Pancreas (tissue), 10 donors: ENCODE measurements around the gene ALDH1L1. TPM values are rescaled to one million over a fixed set of nuclear protein-coding genes. Genes with fewer than 3 reads are reported as not detected.

Source experiments
- ATAC-seq, 4 donors: fragments of 200-7000 bp; cut with Tn5 transposase; one replicate each; pipeline versions ENCODE4 v1.8.0 to v1.9.1; 2020; ENCODE audit warnings: mild to moderate bottlenecking in 4 of 4, moderate library complexity in 4 of 4
- DNase-seq, 6 donors: peaks; one replicate each; pipeline ENCODE4 v3.0.0-alpha.2; 2020
- FAIRE-seq: peaks from 2 replicates; lab custom pipeline; 2012; peaks lifted over from hg19 to GRCh38; lab: Jason Lieb, UNC
- H3K27ac ChIP-seq, 4 donors: fragments of 200-600 bp; sonication (generic); 1 replicate in 3 of 4; 2 replicates in 1 of 4; pipeline versions ENCODE4 v1.5.0 to v1.8.0; 2020
- H3K27me3 ChIP-seq, 4 donors: fragments of 200-600 bp; one replicate each; pipeline ENCODE4 v1.8.0; 2021
- H3K36me3 ChIP-seq, 3 donors: fragments of 200-600 bp; sonication (generic) in 1 of 3; one replicate each; pipeline versions ENCODE4 v1.5.0 to v1.8.0; 2020 to 2021
- H3K4me1 ChIP-seq, 3 donors: fragments of 200-600 bp; one replicate each; pipeline ENCODE4 v1.8.0; 2021
- H3K4me3 ChIP-seq, 4 donors: fragments of 200-600 bp; sonication (generic) in 2 of 4; one replicate each; pipeline versions ENCODE4 v1.5.0 to v1.8.0; 2020 to 2021
- H3K9me3 ChIP-seq, 4 donors: fragments of 200-600 bp; one replicate each; pipeline ENCODE4 v1.8.0; 2021
- WGBS, 2 donors: extraction: QIAGEN DNeasy Blood & Tissue Kit; methylation state at CpG; one replicate each; pipeline ENCODE4 v1.1.7; 2013; 5-methylcytosine and 5-hydroxymethylcytosine counted together
- intact Hi-C, 3 donors: fragments of 100-400 bp; cut with DNase I; formaldehyde crosslinking; loops; one replicate each; pipeline versions ENCODE4 v1.11.1 to v1.14.2; 2022
- polyA plus RNA-seq, 2 donors: library from polyadenylated mRNA; stranded (reverse); fragments of 200-250 nt; gene quantifications; one replicate each; pipeline ENCODE4 v1.2.3, GENCODE V29; 2013
- total RNA-seq, 6 donors: library from RNA; stranded (reverse); fragmentation: NEBNext Ultra II Directional in 4 of 6; extraction: Animal tissue kit (Norgen Biotek cat#: 25700) in 4 of 6; gene quantifications; one replicate each; pipeline versions ENCODE4 v1.2.1 to v1.2.4, GENCODE V29; 2021 to 2023
- TF ChIP-seq, protein P1 (sequence below), 4 donors: fragments of 200-600 bp; sonication (generic) in 3 of 4; IDR thresholded peaks; one replicate each; pipeline versions ENCODE4 v1.5.0 to v1.8.0; 2021; ENCODE audit warnings: antibody characterized with exemption in 4 of 4
- donor health status: healthy with polysubstance abuse.
- donor health status: DM: no; HTN: no; CAD: no; lungs with moderate emphysema.
- donor health status: DM: no; HTN: no; CAD: no.
- donor health status: control.
- donor health status: control.
- donor health status: Bipolar disorder and iron deficiency.
- donor health status: DM: yes; HTN: yes; CAD: no.
- donor health status: DM: no; HTN: no; CAD: no.
- donor health status: DM: no; HTN: no; CAD: no.
- donor health status: DM: yes; HTN: yes; CAD: no.

ALDH1L1 gene
- total and polyA plus RNA-seq, 8 donors: 15.4 to 46.3 (median 36.9) TPM

DNA sequence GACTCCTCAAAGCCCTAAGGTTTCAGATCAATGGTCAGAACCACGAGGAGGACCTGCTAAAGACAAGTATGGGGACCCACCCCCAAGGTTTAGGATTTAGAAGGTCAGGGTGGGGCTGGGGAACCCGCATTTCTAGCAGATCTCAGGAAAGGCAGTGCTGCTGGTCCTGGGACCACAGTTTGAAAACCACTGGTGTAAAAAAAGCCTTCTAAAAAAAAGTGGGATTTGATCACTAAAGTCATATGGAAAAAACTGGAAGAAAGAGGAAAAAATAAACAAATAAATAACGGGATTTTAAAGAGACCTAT, 97.3 kb downstream of the ALDH1L1 start:
- no peak for DNase-seq

DNA sequence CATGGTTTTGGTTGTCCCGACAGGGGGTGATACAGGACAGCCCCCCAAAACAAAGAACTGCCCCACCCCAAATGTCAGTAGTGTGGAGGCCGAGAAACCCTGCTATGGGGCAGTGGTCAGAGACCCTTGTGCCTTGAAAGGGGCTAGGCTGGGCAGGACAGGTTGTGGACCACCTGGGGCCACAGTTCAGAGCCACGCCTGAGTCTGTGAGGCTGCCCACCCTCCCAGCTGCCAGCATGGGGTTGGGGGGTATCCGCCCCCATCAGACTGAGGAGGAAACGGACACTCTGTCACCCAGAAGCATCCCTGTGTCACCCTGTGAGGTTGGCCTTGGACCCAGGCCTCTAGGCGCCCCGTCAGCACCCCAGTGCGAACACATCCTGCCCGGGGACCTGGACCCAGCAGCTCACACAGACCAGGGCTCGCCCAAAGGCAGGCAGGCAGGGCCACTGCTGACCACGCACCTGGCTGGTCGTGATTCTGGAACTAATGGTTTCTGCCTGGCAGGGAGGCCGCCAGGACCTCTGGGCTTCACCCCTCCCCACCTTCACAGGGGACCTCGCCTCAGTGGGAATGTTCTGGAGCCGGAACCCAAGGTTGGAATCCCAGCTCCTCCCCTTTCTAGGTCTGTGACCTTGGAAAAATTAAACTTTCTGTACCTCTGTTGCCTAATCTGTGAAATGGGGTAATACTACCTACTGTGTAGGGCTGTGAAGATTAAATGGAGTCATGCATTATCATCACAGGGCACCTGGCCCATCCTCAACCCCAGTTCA, 97.8 kb downstream of the ALDH1L1 start:
- 92 to 94% methylated on average over 15 of the region's 15 CpGs for WGBS, 2 donors

More for the DNA sequence above, 97.3 kb downstream of the ALDH1L1 start:
- intact Hi-C loops: no loop called here
- no peaks in the 10 kb centered on the region for H3K36me3 ChIP-seq
- H3K27ac ChIP-seq: peak overlapping the region in 1 of 4 donors; percentile 94
- H3K4me3 ChIP-seq: peak overlapping the region; percentile 56 to 88 (median 80)
- ATAC-seq (no peak), FAIRE-seq (no peak)
- 22 to 25% methylated on average over 3 of the region's 3 CpGs for WGBS, 2 donors
- no peaks in the 10 kb centered on the region for H3K9me3 ChIP-seq
- TF ChIP-seq, protein P1, sequence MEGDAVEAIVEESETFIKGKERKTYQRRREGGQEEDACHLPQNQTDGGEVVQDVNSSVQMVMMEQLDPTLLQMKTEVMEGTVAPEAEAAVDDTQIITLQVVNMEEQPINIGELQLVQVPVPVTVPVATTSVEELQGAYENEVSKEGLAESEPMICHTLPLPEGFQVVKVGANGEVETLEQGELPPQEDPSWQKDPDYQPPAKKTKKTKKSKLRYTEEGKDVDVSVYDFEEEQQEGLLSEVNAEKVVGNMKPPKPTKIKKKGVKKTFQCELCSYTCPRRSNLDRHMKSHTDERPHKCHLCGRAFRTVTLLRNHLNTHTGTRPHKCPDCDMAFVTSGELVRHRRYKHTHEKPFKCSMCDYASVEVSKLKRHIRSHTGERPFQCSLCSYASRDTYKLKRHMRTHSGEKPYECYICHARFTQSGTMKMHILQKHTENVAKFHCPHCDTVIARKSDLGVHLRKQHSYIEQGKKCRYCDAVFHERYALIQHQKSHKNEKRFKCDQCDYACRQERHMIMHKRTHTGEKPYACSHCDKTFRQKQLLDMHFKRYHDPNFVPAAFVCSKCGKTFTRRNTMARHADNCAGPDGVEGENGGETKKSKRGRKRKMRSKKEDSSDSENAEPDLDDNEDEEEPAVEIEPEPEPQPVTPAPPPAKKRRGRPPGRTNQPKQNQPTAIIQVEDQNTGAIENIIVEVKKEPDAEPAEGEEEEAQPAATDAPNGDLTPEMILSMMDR (IDR thresholded peaks at IDR 0.05): no peak
- H3K4me1 ChIP-seq: peaks cover 0 to 6% (median 0%) of the 10 kb centered on the region in 3 donors
- no peaks in the 10 kb centered on the region for H3K27me3 ChIP-seq

DNA sequence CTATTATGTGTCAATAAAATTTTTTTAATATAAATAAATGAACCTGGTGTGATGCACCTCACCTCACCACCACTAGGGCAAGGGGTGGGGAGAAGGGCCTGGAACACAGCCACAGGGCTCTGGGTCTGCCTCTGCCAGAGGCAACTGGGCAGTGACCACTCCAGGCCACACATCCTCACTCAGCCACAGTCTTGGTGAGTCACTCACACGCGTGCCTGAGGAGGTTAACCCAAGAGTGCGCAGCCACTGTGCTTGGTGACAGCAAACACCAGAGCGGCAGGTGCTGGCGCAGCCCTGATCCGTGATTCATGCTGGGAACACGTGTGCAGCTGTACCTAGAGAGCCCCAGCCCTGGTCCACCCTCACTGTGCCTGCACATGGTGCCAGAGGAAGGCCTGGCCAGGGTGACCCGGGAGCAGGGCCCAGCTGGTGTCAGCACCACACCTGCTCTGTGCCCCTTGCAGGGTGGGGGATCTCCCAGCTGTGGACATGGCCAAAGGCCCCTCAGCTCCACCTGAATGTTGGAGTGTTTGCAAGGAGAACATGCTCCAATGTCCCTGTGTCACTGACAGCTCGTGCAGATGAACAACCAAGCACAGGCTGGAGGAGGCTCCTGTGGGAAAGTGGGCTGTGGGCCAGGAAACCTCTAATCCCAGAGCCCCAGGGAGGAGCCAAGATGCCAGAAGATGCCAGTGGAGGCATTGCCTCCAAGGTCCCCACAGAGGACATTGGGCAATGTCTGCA, 98.6 kb downstream of the ALDH1L1 start:
- Histone ChIP-seq H3K27me3 (no peaks in the 10 kb centered on the region), H3K27ac (no peak overlapping the region), H3K4me1 (peaks cover 0 to 6% (median 0%) of the 10 kb centered on the region in 3 donors), H3K36me3 (no peaks in the 10 kb centered on the region), H3K4me3 (no peak overlapping the region), H3K9me3 (no peaks in the 10 kb centered on the region)
- WGBS, 2 donors: 81 to 84% methylated on average over 9 of the region's 9 CpGs
- ATAC-seq (no peak), DNase-seq (peak in 2 of 6 donors; percentile 43 to 75), FAIRE-seq (no peak)
- TF ChIP-seq, protein P1 (IDR thresholded peaks at IDR 0.05): no peak
- intact Hi-C loops: no loop called here

More for the DNA sequence above, 97.8 kb downstream of the ALDH1L1 start:
- Histone ChIP-seq H3K4me3 (peak overlapping the region in 1 of 4 donors; percentile 76), H3K9me3 (no peaks in the 10 kb centered on the region), H3K36me3 (no peaks in the 10 kb centered on the region), H3K27me3 (no peaks in the 10 kb centered on the region), H3K4me1 (peaks cover 0 to 6% (median 0%) of the 10 kb centered on the region in 3 donors), H3K27ac (no peak overlapping the region)
- no peak for ATAC-seq
- no peak for FAIRE-seq
- peak in 1 of 6 donors; percentile 78 for DNase-seq
- intact Hi-C loops: no loop called here
- TF ChIP-seq, protein P1 (IDR thresholded peaks at IDR 0.05): no peak

GRCh38 chr3:126080970-126081369, 99.4 kb downstream of the ALDH1L1 start:
- intact Hi-C loops: no loop called here
- no peak for FAIRE-seq

More at GRCh38 chr3:126080970-126081369, 99.4 kb downstream of the ALDH1L1 start:
- DNase-seq (no peak), ATAC-seq (no peak)
- peaks cover 0 to 6% (median 0%) of the 10 kb centered on the region in 3 donors for H3K4me1 ChIP-seq
- 75 to 95% methylated on average over 5 of the region's 5 CpGs for WGBS, 2 donors
- no peak overlapping the region for H3K4me3 ChIP-seq
- H3K27me3 ChIP-seq: no peaks in the 10 kb centered on the region
- no peaks in the 10 kb centered on the region for H3K36me3 ChIP-seq
- no peak overlapping the region for H3K27ac ChIP-seq
- H3K9me3 ChIP-seq: no peaks in the 10 kb centered on the region
- TF ChIP-seq, protein P1 (IDR thresholded peaks at IDR 0.05): no peak
